GM21723 (cell line): ENCODE data around the gene INTS1.

Experiments
- ATAC-seq: cut with Tn5 transposase; IDR thresholded peaks from one replicate; pipeline ENCODE4 v1.9.1; 2021; ENCODE audit warnings: mild to moderate bottlenecking, moderate library complexity; ENCODE audit not compliant: unreplicated experiment

The INTS1 gene

GRCh38 chr7:1434891-1435670 is 69.1 kb downstream of the INTS1 start:
- ATAC-seq: no peak

GRCh38 chr7:1434165-1434718 is 69.9 kb downstream of the INTS1 start:
- no peak for ATAC-seq

DNA sequence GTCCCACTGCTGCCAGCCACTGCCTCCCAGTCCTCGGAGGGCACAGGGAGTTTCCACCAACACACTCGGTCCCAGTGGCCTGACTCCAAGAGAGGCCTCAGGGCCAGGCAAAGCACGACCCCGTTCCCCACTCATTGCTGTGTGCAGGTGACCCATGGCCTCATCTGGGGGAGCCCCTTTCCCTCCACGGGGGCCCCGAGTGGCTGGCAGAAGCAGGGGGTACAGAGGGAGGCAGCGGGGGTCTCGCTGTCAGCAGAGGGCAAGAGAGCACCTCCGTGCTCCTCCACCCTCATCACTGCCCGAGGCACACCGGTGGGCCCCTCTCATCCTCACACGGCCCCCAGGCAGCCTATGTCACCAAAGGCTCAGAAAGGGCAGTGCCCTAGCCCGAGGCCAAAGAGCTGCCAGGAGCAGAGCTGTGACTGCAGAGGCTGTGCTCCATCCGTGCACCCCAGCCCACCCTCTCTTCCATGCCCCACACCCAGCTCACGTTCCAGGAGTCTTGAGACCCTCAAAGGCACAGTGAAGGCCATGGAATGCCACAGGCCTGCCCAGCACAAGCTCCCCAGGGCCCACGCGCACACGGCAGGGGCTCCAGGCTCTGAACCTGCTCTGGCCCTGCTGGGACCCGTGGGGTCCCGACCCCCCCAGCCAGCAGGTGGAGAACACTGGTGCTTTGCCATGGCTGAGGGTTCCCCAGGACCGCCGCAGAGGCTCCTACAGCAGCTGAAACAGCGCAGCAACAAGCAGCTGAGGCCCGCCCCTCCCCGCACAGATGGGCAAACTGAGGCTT is 70.9 kb downstream of the INTS1 start:
- ATAC-seq: no peak

GRCh38 chr7:1432411-1433082 is 71.6 kb downstream of the INTS1 start:
- ATAC-seq: no peak

DNA sequence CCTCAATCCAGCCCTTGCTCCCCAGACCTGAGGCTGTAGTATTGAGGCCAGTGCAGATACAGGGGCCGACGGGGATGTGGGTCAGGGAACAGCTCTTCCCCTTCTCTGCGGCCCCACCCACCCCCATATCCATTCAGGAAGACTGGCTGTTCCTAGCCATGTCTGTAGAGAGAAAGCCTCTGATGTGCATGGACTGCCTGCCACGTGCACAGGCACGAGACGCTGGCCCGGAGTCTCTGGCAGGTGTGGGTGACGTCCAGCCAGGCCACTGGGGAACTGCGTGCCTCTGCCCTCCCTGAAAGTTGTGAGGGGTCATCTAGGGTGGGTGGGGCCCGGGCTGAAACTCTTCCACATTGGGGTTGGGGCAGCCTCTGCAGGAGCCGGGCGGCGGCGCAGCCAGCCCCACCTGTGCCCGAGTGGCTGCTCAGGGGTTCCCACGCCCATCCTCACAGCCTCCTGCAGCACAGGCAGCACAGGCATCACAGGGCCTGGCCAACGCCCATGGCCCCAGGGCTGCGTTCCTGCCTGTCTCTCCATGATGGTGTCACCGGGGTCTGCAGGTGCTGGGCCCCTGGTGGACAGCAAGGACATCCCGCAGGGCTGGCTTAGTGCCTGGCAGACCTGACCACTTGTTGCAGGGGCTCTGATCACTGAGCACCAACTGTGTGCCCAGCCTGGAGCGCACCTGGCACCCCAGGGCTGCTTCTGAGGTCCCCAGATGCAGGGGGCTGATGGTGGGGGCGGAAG is 72.4 kb downstream of the INTS1 start:
- ATAC-seq: no peak

DNA sequence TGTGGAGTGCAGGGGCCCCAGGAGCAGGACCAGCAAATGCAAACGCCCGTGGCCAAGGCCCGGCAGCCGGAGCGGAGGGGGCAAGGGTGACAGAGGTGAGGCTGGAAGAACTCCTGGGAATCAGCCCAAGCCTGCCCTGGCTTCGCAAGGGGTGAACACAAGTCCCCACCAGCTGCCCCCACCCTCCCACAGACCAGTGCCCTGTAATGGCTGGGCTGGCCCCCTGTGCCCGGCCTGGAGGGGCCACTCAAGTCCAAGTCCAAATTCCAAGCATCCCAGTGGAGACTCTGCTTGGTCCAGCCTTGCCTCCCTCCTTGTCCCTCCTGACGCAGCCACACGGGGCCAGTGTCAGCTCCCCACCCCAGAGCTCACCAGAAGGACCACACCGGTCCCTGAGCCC is 73.0 kb downstream of the INTS1 start:
- ATAC-seq: no peak

DNA sequence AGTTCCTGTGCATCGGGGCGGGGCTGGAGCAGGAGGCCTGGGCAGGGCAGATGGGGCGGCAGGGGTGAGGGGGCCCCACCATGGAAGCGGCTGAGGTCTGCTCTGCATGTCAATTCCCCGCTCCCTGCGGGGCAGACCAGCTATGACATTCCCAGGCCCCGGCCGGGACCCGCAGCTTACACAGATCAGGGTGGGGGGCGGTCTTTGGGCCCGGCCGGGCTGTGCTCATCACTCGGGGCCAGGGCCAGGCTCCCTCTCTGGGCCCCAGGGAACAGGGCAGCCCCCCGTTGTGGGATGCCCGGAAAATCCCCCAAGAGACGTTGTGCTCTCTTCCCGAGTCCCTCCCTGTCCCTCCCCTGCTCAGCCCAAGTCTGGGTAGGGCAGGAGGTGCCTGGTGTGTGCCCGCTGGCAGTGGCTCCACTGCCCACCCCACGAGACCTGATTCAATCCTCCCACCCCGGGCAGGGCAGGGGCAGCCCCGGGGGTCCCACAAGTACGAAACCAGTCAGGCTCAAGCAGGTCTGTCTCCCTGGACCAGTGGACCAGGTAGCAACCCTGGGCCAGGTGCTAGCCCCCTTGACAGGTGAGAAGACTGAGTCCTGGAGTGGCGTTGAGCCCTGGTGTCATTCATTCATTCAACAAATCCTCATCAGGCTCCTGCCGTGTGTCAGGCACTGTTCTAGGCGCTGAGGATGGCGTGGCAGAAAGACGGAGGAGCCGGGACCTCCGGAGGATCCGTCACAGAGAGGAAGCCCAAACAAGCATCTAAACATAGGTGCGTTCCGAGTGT is 73.9 kb downstream of the INTS1 start:
- ATAC-seq: no peak

- no peak for ATAC-seq
Observed at GRCh38 chr7:1428941-1429501, 75.2 kb downstream of the INTS1 start.

GRCh38 chr7:1427064-1427657 is 77.0 kb downstream of the INTS1 start:
- no peak for ATAC-seq

DNA sequence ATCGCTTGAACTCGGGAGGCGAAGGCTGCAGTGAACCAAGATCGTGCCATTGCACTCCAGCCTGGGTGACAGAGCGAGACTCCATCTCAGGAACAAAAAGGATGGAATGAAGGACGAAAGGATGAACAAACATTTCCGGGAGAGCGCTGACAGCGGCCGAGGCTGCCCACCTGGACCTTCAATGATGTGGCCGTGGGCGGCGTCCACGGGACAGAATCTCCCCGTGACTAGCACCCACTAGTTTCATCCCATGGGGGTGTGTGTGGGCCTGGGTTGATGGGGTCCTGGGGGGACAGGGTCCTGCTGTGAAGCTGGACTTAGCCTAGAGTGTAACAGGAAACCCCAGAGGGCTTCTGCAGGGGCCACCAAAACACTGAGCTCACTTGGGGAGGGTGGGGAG is 77.7 kb downstream of the INTS1 start:
- ATAC-seq: no peak

GRCh38 chr7:1425292-1426136 is 78.7 kb downstream of the INTS1 start:
- ATAC-seq: no peak

GRCh38 chr7:1424041-1424440 is 80.1 kb downstream of the INTS1 start:
- ATAC-seq: no peak

DNA sequence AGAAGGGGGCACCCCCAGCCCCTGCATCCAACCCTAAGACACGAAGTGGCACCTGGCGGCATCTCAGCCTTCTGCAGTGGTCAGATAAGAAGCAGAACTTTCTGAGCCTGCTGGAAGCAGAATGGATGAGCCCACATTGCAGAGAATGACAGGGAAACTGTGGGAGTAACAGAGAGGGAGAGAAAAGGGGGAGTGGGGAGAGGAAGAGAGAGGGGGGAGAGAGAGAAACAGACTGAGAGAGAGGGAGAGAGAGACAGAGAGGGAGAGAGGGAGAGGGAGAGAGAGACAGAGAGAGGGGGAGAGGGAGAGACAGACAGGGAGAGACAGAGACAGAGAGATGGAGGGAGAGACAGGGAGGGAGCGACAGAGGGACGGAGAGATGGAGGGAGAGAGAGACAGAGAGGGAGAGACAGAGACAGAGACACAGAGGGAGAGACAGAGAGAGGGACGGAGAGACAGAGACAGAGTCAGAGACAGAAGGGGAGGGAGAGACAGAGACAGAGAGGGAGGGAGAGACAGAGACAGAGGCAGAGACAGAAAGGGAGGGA is 80.9 kb downstream of the INTS1 start:
- no peak for ATAC-seq

DNA sequence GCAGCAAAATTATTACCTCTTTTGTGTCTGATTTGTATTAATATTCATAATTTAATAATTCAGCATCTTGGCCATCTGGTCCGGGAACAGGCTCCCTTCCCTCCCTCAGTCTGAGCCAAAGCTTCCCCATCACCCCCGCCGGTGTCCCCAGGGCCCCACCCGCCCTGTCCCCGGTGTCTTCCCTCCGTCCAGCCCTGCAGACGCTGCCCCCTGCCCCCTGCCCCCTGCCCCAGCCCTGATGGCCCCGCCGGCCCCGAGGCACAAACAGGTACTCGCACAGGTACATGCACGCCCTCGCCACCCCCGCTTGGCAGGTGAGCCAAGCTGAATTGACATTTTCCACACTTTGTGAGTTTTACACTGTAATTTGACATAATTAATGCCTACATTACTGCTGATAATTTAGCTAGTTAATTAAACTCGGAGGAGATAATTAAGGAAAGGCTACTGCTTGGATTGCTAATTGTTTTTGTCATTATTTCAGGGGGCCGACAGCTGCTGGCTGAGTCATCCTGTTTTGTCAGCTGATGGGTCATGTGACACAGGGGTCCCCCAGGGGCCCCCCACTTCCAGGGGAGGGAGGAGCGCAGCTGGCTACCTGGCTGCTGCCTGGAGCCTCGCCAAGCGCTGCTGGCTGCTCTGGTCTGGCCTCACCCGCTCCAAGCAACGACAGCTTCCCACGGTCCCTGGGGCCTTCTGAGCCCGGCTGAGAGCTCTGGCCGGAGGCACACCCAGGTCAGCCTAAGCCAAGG is 81.5 kb downstream of the INTS1 start:
- ATAC-seq: no peak

DNA sequence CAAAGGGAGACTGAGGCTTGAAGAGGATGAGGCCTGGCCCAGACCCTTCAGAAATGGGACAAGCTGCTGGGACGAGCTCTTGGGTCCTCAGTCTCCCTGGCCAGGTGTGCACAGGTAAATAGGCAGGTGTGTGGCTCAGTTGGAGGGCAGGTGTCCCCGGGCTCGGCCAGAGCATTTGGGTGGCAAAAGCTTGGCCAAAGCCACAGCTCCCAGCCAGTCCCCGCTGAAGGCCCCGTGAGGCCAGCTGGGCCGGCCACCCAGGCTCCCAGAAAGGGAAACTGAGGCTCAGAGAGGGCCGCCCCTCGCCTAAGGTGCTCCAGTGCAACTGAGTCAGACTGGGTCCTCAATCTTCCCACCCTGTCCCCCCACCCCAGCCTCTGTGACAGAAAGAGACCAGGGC is 82.2 kb downstream of the INTS1 start:
- no peak for ATAC-seq

DNA sequence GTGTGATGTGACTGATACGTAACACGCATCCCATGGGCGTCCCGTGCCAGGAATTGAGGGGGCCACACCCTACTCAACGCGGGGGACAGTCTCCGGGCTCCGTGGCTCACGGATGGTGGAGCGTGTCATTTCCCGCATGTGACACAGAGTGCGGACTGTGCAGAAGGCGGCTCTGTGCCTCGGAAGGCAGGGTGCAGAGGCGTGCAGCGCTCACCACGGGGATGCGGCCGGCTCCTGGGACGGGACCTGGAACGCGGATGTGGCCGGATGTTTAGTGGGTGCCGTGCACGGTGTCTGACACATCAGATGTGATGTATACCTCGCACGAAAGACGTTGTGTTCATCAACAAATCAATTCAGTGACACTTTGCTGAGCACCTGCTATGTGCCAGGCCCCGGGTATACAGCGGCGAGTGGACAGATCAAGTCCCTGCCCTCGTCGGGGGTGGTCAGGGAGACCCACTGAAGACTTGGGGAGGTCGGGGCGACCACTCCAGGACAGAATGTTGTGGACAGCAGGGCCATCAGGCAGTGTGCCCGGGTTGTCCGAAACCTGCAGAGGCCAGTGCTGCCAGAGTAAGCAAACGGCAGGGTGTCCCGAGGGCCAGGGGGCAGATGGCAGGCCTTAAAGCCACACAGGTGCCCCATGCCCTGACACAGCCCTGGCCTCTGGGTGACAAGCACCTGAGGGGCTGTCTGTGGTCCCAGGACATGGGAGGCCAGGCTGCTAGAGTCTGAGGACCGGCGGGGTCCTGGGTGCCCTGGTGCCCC is 83.0 kb downstream of the INTS1 start:
- no peak for ATAC-seq
